ENCODE data around the gene GPR55. TPM values are rescaled to one million over a fixed set of nuclear protein-coding genes. Genes with fewer than 3 reads are reported as not detected.

GPR55 gene
- total RNA-seq, 4 donors from 2014 or later, result 0.72 to 1.2 TPM; not detected in 2

GRCh38 chr2:230954746-230955145 is 29.7 kb upstream of the GPR55 start:
- Histone ChIP-seq H3K27ac (no peak overlapping the region), H3K9me3 (no peaks in the 10 kb centered on the region), H3K4me3 (no peak overlapping the region), H3K27me3 (peaks cover 6% of the 10 kb centered on the region), H3K4me1 (peaks cover 14% of the 10 kb centered on the region), H3K36me3 (no peaks in the 10 kb centered on the region)
- TF ChIP-seq POLR2A (IDR thresholded peaks at IDR 0.05), result no peak
- no peak for TF ChIP-seq POLR2AphosphoS5 (IDR thresholded peaks at IDR 0.05)
- DNase-seq (ENCODE audit: low spot score in 2 of 2), result no peak

GRCh38 chr2:230953845-230954244 is 28.8 kb upstream of the GPR55 start:
- no peaks in the 10 kb centered on the region for H3K9me3 ChIP-seq
- no peak overlapping the region for H3K4me3 ChIP-seq
- H3K36me3 ChIP-seq, result no peaks in the 10 kb centered on the region
- peaks cover under 1% of the 10 kb centered on the region for H3K27me3 ChIP-seq
- no peak for DNase-seq (ENCODE audit: low spot score in 2 of 2)
- peaks cover 14% of the 10 kb centered on the region for H3K4me1 ChIP-seq
- 86% methylated on average over 1 of the region's 9 CpGs for WGBS
- no peak overlapping the region for H3K27ac ChIP-seq
- TF ChIP-seq EP300 (IDR thresholded peaks at IDR 0.05) (no peak), POLR2AphosphoS5 (IDR thresholded peaks at IDR 0.05) (no peak), CTCF (IDR thresholded peaks at IDR 0.05) (no peak), POLR2A (IDR thresholded peaks at IDR 0.05) (no peak)

GRCh38 chr2:230952226-230952956 is 27.3 kb upstream of the GPR55 start:
- Histone ChIP-seq H3K4me3 (no peak overlapping the region), H3K9me3 (no peaks in the 10 kb centered on the region), H3K27ac (no peak overlapping the region), H3K27me3 (no peaks in the 10 kb centered on the region), H3K4me1 (peaks cover 9% of the 10 kb centered on the region), H3K36me3 (no peaks in the 10 kb centered on the region)
- DNase-seq (ENCODE audit: low spot score in 2 of 2), result peak in 1 of 2 donors; percentile 52
- TF ChIP-seq EP300 (IDR thresholded peaks at IDR 0.05), result no peak
- TF ChIP-seq POLR2A (IDR thresholded peaks at IDR 0.05), result no peak
- TF ChIP-seq POLR2AphosphoS5 (IDR thresholded peaks at IDR 0.05), result no peak
- TF ChIP-seq CTCF (IDR thresholded peaks at IDR 0.05), result no peak
- WGBS, result 91% methylated on average over 10 of the region's 10 CpGs

GRCh38 chr2:230951396-230951795 is 26.4 kb upstream of the GPR55 start:
- 73% methylated on average over 2 of the region's 2 CpGs for whole genome bisulfite sequencing
- H3K36me3 ChIP-seq, result no peaks in the 10 kb centered on the region
- no peak for TF ChIP-seq CTCF (IDR thresholded peaks at IDR 0.05)
- TF ChIP-seq EP300 (IDR thresholded peaks at IDR 0.05), result no peak
- TF ChIP-seq POLR2A (IDR thresholded peaks at IDR 0.05), result no peak
- TF ChIP-seq POLR2AphosphoS5 (IDR thresholded peaks at IDR 0.05), result no peak
- no peaks in the 10 kb centered on the region for H3K27me3 ChIP-seq
- H3K4me3 ChIP-seq, result no peak overlapping the region
- no peaks in the 10 kb centered on the region for H3K9me3 ChIP-seq
- peak in 1 of 2 donors; percentile 1 for DNase-seq (ENCODE audit: low spot score in 2 of 2)
- no peaks in the 10 kb centered on the region for H3K4me1 ChIP-seq
- H3K27ac ChIP-seq, result no peak overlapping the region

- Histone ChIP-seq H3K9me3 (no peaks in the 10 kb centered on the region), H3K27me3 (no peaks in the 10 kb centered on the region), H3K4me3 (no peak overlapping the region), H3K36me3 (no peaks in the 10 kb centered on the region), H3K27ac (no peak overlapping the region), H3K4me1 (no peaks in the 10 kb centered on the region)
- WGBS, result 90% methylated on average over 10 of the region's 10 CpGs
- TF ChIP-seq CTCF (IDR thresholded peaks at IDR 0.05), result no peak
- TF ChIP-seq POLR2A (IDR thresholded peaks at IDR 0.05), result no peak
- peak in 1 of 2 donors; percentile 37 for DNase-seq (ENCODE audit: low spot score in 2 of 2)
Observed at GRCh38 chr2:230950874-230951339, 25.9 kb upstream of the GPR55 start.
